GM18498 (cell line): Measurements from ENCODE around the gene MTR.
A peak's percentile ranks its signal among the peaks of the same experiment; 100 is the strongest.

Experiments used
- ATAC-seq: cut with Tn5 transposase; IDR thresholded peaks from one replicate; pipeline ENCODE4 v1.9.1; 2021; ENCODE audit warnings: mild to moderate bottlenecking, moderate library complexity; ENCODE audit not compliant: unreplicated experiment

The MTR gene

GRCh38 chr1:236774926-236775325 lies 20.2 kb upstream of the MTR start:
- ATAC-seq = no peak

- no peak for ATAC-seq
Measured at GRCh38 chr1:236779312-236779711, 15.8 kb upstream of the MTR start.

- ATAC-seq = no peak
Measured at GRCh38 chr1:236785477-236785876, 9.6 kb upstream of the MTR start.

GRCh38 chr1:236786453-236786852 lies 8.6 kb upstream of the MTR start:
- no peak for ATAC-seq

- ATAC-seq = no peak
Measured at GRCh38 chr1:236794585-236795034, 482 bp upstream of the MTR start.

GRCh38 chr1:236795757-236796667 lies 920 bp downstream of the MTR start:
- ATAC-seq = peak; percentile 35

- ATAC-seq = no peak
Measured at GRCh38 chr1:236799001-236799400, 3.9 kb downstream of the MTR start.

GRCh38 chr1:236800002-236800620 lies 5.0 kb downstream of the MTR start:
- ATAC-seq = no peak

- ATAC-seq = no peak
Measured at GRCh38 chr1:236800623-236801022, 5.5 kb downstream of the MTR start.

- ATAC-seq = no peak
Measured at GRCh38 chr1:236802264-236802663, 7.2 kb downstream of the MTR start.

GRCh38 chr1:236806634-236807033 lies 11.5 kb downstream of the MTR start:
- ATAC-seq = no peak

- no peak for ATAC-seq
Measured at GRCh38 chr1:236808005-236808404, 12.9 kb downstream of the MTR start.

- ATAC-seq = no peak
Measured at GRCh38 chr1:236808564-236809130, 13.6 kb downstream of the MTR start.

- ATAC-seq = no peak
Measured at GRCh38 chr1:236809148-236809547, 14.1 kb downstream of the MTR start.

- no peak for ATAC-seq
Measured at GRCh38 chr1:236810018-236810417, 14.9 kb downstream of the MTR start.

GRCh38 chr1:236812334-236813030 lies 17.4 kb downstream of the MTR start:
- ATAC-seq = no peak

GRCh38 chr1:236815941-236816340 lies 20.8 kb downstream of the MTR start:
- ATAC-seq = no peak

- no peak for ATAC-seq
Measured at GRCh38 chr1:236819856-236820255, 24.8 kb downstream of the MTR start.

- no peak for ATAC-seq
Measured at GRCh38 chr1:236821091-236821627, 26.1 kb downstream of the MTR start.

GRCh38 chr1:236823559-236823958 lies 28.5 kb downstream of the MTR start:
- no peak for ATAC-seq

GRCh38 chr1:236829085-236829484 lies 34.0 kb downstream of the MTR start:
- ATAC-seq = no peak
